NCI-H524 (cell line): ENCODE results near the gene SLITRK5.

ENCODE experiments used
- DNase-seq, 2 experiments: peaks; one replicate each; lab custom pipeline; 2025; lab: John Stamatoyannopoulos, UW

Gene SLITRK5

DNA sequence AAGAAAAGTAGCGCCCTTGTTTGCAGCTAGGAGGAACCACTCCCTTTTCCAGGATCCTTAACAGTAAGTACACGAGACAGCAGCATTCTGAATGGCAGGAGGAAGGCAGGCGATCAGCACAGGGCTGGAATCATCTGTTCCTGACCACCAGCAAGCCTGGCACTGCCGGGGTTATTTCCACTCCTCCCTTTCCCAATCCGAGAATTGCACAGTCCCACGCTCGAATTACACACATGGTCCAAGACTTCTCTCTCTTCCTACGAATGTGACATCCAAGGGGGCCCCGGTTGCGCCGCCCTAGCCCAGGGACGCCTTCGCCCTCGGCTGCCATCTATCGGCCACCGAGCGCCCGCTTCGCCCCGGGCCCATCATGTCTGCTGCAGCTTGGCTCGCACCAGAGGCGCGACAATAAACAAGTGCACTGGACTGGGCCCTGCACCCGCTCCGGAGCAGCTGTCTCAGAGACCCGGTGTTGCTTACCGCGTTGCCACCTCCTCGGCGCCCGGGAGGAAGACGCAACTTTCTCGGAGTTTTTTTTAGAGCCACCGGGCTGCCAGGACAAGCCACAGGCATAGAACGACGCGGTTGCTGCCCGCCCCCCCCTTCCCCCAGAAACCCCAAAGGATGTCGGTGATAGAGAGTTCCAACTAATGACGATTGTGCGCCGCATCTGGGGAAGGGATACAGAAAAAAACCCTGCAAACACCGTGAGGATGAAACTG is at the start of gene SLITRK5:
SLITRK5 (plus strand) TSS at position 341 of the 722 bp plus-strand sequence. CDS start 4,018 bp downstream, outside the sequence.
- peak; percentile 85 to 90 for DNase-seq

GRCh38 chr13:87622971-87623370 is 48.2 kb upstream of the SLITRK5 start:
- no peak for DNase-seq

DNA sequence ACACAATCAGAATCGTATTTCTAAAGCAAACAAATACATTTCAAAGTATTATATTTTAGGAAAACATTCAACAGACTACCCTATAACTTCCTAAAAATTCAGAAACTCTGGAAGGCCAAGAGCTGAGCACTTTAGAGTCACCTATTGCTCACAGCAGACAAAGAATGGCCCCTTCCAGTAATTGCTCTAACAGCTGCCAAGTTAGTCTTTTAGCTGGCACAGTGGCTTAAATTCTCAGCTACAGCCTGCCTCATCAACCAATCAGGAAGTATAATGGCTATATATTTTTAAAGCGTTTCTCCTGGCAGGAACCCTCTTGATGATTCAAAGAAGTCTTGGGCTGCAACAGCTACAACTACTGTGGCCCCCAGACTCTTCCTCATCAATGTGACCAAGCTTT is 14.9 kb upstream of the SLITRK5 start:
- peak in 1 of 2 experiments; percentile 51 for DNase-seq

GRCh38 chr13:87661471-87661870 is 9.7 kb upstream of the SLITRK5 start:
- peak in 1 of 2 experiments; percentile 10 for DNase-seq

GRCh38 chr13:87666831-87667230 is 4.3 kb upstream of the SLITRK5 start:
- DNase-seq = peak; percentile 55 to 90

DNA sequence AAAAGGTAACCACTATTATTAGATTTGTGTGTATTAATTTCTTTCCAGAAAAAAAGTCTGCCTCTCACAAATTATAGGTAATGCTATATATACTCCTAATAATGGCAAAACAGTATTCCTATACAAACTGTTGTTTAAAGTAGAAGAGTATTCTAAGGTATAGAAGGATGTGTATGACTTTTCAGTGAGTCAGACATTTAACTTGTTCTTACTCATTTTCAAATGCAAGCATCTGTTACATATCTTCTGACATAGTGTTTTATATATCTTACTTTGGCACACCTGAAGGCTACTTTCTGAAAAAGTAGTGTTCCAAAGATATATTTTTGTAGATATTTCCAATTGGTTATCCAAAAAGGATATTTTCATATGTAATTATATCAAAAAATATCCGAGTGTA is 3.5 kb upstream of the SLITRK5 start:
- no peak for DNase-seq

GRCh38 chr13:87669379-87669978 is 1.7 kb upstream of the SLITRK5 start:
- peak; percentile 20 to 62 for DNase-seq

DNA sequence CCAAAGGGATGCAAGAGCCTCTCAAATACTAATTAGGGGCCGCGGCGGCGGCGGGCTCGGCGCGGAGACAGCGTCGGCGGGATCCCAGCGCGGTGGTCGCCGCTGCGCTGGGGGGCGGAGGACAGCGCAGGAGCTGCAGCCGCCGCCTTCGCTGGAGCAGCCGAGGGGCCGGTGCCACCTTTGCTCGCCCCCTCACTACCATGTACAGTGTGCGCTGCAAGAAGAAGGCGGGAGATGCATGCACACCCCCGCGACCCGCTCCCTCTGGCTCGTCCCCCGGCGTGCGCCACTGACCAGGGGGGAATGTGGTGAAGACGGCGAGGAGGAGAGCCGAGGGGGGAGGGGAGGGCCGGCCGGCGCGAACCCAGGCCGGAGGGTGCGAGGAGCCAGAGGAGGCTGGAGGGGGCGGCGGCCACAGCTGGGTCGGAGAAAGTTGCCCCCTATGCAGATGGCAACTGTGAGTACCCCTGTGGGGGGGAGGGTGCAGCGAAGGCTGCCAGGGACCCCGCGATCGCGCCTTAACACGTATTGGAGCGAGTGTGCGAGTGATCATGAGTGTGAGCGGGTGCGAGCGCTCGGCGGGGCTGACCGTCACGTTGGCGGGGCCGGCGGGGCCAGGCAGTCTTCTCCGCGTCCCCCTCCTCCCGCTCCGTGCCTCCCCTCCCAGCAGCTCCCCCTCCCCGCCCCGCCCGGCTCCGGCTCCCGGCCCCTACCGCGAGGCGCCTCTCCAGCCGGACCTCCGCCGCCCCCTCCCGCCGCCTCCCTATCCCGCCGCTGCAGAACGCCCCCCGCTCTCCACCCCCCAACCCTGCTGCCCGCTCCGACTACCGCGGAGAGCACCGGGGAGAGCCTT is 808 bp downstream of the SLITRK5 start:
- DNase-seq = peak; percentile 19 to 48

- peak; percentile 55 to 77 for DNase-seq
Observed at GRCh38 chr13:87674247-87674738, 3.1 kb downstream of the SLITRK5 start.

- DNase-seq = no peak
Observed at GRCh38 chr13:87675851-87676250, 4.7 kb downstream of the SLITRK5 start.

DNA sequence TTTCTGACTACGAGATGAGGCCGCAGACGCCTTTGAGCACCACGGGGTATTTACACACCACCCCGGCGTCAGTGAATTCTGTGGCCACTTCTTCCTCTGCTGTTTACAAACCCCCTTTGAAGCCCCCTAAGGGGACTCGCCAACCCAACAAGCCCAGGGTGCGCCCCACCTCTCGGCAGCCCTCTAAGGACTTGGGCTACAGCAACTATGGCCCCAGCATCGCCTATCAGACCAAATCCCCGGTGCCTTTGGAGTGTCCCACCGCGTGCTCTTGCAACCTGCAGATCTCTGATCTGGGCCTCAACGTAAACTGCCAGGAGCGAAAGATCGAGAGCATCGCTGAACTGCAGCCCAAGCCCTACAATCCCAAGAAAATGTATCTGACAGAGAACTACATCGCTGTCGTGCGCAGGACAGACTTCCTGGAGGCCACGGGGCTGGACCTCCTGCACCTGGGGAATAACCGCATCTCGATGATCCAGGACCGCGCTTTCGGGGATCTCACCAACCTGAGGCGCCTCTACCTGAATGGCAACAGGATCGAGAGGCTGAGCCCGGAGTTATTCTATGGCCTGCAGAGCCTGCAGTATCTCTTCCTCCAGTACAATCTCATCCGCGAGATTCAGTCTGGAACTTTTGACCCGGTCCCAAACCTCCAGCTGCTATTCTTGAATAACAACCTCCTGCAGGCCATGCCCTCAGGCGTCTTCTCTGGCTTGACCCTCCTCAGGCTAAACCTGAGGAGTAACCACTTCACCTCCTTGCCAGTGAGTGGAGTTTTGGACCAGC is 5.3 kb downstream of the SLITRK5 start:
- DNase-seq = no peak

DNA sequence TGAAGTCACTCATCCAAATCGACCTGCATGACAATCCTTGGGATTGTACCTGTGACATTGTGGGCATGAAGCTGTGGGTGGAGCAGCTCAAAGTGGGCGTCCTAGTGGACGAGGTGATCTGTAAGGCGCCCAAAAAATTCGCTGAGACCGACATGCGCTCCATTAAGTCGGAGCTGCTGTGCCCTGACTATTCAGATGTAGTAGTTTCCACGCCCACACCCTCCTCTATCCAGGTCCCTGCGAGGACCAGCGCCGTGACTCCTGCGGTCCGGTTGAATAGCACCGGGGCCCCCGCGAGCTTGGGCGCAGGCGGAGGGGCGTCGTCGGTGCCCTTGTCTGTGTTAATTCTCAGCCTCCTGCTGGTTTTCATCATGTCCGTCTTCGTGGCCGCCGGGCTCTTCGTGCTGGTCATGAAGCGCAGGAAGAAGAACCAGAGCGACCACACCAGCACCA is 5.9 kb downstream of the SLITRK5 start:
- DNase-seq = no peak

- DNase-seq = peak in 1 of 2 experiments; percentile 40
Observed at GRCh38 chr13:87677496-87678371, 6.6 kb downstream of the SLITRK5 start.

- DNase-seq = no peak
Observed at GRCh38 chr13:87678372-87678752, 7.2 kb downstream of the SLITRK5 start.

DNA sequence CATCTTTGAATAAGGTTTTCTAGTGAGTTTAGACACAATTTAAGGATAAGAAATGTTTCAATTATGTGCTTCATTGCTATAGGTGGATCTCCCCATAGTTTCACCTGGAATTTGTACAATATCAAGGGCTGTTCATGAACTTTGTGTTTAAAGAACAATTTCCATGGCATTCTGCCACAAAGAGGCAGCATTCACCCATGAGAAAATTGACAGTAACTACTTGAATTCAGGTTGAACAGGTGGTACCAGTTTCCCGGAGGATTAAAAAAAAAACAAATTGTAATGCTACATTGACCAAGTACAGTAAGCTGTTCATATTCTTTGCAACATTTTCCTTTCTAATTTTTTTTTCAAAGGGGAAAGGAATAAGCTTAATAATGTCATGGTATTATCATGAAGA is 9.1 kb downstream of the SLITRK5 start:
- peak; percentile 22 to 82 for DNase-seq

DNA sequence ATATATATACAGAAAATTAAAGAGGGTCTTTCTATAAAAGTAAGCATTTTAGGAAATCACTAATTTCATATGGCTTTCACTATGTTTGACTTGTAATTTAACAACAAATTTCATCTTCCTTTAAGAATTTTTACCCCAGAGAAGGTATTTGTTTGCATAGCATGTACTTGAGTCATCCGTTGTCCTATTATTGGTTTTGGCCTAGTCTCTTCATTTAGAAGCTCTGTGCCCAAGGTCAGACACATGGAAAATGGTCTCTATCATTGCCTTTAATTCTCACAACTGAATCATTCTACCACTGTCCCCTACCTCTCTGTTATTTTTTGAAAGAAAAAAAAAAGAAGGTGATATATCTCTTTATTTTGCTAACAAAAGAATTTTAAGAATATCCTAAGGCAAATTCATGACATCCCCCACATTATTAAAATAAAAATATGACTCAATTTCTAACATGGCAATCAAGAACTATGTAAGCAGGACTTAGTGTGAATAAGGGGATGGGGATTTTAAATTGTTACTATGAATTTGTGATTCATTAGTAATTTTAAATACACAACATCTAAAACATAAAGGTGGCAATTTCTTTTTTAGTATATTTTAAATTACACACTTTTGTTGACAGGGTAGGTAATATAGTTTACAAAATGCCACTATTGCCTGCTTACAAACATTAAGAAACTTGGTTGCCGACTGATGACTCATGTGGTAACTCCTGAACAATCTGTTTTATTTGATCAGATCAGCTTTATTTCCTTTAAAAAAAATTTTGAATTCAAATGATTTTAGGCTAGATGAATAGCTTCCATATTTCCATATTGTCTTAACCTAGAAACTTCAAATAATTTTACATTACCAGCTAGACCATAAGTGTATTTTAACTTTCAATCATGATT is 13.9 kb downstream of the SLITRK5 start:
- no peak for DNase-seq

DNA sequence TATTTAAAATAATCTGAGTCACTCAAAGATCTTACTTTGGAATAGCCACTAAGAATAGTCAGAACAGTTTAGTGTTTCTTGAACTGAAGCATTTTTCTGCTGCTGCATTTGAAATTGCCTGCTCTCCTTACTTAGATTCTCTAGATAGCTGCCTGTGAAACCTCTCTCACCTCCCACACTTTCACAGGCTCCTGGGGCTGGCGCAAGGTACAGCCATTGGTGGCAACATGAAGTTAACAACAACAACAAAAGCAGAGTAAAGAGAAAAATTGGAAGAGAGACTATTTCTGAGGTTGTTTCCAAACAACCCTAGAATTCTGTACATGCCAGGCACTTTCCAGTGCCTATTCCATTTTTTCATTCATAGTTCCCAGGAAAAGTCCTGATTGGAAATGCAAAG is 25.3 kb downstream of the SLITRK5 start:
- no peak for DNase-seq

GRCh38 chr13:87698268-87698667 is 27.1 kb downstream of the SLITRK5 start:
- no peak for DNase-seq

DNA sequence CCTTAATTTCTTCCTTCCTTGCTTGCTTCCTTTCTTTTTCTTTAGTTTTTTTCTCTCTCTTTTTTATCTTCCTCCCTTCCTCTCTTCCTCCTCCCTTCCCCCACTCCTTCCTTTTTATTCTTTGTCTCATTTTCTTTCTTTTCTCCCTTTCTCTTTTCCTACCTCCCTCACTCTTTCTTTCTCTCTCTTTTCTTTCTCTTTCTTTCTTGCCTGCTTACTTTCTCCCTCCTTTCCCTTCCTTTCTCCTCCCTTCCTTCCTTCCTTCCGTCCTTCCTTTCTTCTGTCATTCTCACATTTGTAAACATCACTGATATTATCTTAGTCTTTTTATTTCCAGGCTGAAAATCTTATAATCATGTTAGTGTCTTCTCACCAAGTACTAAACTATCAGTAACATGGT is 38.8 kb downstream of the SLITRK5 start:
- no peak for DNase-seq

DNA sequence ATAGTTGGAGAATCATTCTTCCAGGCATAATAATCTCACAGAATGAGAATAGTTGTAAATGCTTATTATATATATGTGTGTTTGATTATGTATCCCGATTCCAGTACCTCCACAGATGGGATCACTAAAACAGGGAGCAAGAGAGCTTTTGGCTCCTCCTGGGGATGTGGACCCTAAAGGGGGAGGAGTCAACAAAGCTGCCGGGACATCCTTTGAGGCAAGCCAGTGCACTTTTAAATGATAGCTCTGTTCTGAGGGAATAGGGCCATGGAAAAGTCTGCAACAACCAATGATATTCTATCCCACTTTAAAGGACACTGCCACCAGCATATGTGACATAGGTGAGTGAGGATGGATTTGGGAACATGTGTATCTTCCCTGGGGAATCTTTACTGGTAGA is 40.8 kb downstream of the SLITRK5 start:
- DNase-seq = no peak
